ENCODE measurements around the gene LRP1B.

The LRP1B gene

DNA sequence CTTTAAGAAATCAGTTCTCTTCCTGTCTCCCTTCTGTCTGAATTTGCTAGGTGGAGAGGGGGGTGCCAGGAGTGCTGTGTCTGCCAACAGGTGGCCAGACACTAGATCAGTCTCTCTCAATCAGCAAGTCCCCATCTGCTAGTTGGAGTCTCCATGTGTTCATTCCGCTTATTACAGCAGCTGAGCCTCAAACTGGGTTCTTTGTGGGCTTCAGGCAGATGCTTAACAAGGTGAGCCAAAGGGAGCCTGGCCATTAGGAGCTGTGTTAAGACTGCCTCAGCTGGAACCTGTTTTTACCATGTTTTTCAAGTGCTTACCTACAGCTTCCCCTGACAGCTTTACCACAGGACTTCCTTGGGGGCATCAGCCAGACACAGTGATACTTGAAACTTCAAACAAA lies 401.9 kb downstream of the LRP1B start:
- DNase-seq, result no peak

DNA sequence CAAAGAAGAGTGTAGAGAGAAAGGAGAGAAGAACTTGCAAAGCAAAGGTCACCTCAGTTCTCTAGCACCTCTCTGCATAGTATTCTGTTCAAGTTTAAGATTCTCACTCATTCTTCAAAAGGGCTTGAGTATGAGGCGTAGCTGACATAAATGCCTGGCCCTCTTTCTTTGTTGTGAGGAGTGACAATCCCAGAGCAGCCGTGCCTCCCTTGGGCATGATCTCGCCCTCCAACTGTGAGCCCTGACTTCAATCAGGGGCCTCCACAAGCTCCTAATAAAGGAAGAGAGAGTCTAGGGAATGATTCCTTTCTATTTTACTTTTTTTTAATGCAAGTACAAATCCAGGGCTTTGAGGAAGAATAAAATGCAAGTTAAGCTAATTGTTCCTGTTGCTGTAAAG lies 402.7 kb downstream of the LRP1B start:
- no peak for DNase-seq

DNA sequence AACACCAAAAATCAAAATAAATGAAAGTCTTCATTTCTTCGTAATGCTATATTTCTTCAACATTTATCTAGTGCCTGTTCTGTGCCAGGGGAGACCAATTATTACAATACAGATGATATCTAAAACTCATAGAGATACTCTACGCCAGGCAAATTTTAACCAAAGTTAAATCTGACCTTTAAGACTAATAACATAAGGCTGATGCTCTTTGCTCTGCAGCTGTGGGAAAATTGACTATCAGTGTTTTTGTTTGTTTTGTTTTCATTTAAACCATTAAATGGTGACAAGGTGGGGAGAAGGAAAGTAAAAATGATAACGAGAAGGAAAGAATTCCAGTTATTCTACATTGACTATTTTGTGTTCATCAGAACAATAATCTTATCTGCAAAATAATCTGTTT lies 406.4 kb downstream of the LRP1B start:
- DNase-seq, result no peak

GRCh38 chr2:141723814-141724213 lies 407.0 kb downstream of the LRP1B start:
- no peak for DNase-seq

DNA sequence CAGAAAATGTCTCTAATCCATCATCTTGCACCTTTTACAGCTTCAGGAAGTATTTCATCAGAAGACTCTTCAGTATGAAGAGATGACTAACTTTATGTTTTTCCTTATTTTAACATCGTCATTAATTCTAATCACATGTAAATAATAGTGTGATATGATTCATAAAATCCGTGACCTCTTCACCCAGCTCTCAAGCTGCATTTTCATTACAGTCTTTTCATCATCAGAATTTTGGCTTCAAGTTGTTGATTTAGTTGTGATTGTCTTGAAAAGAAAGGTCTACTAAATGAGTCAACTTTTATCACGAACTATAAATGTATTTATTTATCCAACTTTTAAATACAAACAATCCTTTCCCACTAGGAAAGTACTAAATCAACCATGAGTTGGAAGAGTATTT lies 410.3 kb downstream of the LRP1B start:
- no peak for DNase-seq

DNA sequence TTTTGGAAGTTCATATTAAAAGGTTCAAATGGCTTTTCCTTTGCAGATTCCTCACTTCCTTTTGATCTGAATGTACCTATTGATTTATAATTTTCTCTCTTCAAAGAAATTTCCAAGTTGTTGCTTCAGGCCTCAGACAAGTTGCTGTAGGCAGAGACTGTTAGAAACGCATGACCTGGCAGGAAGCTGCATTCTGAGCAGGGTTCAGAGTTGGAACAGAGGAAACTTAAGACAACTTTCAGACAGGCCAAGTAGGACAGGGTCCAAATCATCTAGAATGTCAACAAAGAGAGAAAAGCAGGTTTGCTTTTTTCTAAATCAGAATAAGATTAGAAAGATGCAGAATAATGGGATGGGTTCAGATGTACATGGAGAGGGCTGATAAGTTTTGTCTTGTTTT lies 416.3 kb downstream of the LRP1B start:
- DNase-seq, result no peak

DNA sequence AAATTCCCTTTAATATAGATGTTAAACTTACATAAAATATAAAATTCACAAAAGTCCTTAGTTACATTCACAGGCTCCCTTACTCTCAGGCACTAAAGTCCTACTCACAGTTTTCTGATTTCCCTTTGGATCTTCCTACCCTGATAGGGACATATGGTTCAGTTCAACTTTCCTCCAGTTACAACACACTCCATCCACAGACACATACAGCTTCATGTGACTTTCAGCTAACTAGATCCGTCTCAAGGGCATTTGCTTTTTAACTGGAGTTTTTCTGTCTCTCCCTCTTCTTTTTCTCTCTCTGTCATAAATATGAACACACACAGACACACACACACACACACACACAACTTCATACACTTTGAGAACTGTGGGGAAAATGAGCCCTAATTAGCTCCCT lies 419.2 kb downstream of the LRP1B start:
- DNase-seq, result no peak

DNA sequence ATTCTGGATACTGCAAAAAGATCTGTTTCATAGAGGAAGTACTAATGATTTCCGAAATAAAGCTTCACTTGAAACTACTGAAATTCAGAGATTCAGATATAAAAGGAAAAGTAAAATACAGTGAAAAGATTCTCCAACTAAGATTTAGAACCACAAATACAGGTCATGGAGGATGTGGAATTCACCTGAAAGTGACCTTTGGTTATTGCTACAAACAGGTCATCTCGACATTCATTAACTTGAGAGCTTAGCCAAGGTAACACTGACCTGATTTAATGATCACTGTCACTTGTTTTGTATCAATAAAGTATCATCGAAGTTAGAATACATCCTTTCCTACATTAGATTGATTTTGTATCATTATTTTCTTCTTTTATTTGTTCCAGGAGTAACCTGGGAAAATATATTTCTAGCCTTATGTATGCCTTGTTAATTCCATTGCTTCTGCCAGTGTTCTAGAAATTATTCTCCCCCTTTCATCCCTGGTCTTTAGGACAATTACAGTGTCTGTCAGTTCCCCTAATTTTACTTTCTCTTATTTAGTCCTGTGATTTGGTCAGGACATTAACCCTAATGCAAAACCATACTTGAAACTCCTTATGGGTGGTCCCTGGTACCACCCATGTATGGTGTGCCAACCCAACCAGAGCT lies 420.1 kb downstream of the LRP1B start:
- no peak for DNase-seq

DNA sequence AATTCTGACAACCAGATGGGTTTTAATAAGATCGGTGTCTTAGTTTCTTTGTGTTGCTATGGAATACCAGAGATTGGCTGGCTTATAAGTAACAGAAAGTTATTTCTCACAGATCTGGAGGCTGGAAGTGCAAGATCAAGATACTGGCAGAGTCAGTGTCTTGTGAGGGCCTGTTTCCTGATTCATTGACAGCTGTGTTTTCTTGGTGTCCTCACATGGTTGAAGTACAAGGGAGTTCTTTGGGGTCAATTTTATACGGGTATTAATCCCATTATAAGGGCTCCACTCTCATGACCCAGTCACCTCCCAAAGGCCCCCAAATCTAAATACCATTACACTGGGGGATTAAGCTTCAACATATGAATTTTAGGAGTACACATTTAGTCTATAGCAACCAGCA lies 421.1 kb downstream of the LRP1B start:
- DNase-seq, result no peak

GRCh38 chr2:141707486-141707885 lies 423.3 kb downstream of the LRP1B start:
- no peak for DNase-seq

DNA sequence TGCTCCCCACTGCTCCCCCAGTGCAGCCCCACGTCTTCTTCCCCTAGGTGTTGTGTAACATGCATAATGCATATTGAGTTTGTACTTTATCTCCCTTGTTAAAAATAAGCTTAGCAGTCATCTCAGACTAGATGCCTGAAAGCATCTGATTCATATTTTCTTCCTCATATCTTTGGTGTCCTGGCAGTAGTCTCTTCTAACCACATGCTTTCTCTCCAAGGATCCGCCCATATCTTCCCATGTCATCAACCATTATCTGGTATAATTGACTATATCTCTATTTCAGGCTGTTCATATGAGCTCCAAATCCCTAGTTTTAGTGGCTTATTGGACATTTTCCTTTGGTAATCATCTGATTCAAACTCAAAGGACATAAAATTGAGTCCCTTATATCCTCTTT lies 426.3 kb downstream of the LRP1B start:
- no peak for DNase-seq

- no peak for DNase-seq
These were observed 427.3 kb downstream of the LRP1B start for GRCh38 chr2:141703501-141703900.

DNA sequence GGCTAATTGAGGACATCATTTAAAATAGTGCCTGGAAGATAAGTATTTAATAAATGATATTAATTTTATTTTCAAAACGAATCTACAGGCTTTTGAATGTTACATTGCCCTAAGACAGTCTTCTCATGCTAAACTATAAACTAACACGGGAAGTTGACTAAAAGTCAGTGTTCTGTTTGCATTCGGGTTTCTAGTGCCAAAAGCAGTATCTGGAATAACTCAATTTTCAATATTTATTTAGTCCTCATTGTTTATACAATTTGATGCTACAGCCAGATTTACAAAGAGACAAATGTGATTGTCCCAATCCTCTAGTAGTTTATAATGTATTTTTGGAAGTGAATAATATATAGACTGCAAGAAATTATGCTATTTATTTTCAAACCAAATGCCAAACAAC lies 429.2 kb downstream of the LRP1B start:
- DNase-seq, result no peak

DNA sequence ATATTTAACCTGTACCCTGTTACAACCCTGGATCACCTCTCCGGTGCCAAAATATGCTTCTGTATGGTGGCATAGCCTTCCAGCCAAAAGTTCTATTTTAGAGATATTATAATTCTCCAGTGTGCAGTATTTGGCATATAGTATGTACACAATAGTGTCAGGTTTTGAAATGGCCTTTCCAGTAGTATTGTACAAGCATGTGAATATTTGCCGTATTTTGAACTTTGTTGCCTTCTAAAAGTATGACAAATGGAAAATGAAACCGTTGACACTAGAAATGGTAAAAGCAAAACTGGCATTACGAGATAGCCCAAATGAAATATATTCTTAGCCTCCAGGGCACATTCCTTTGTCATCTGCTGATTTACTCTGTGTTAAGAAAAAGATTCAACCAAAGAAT lies 431.2 kb downstream of the LRP1B start:
- no peak for DNase-seq

- no peak for DNase-seq
These were observed 432.3 kb downstream of the LRP1B start for GRCh38 chr2:141698500-141698899.

- no peak for DNase-seq
These were observed 433.8 kb downstream of the LRP1B start for GRCh38 chr2:141697035-141697434.

GRCh38 chr2:141694180-141694579 lies 436.6 kb downstream of the LRP1B start:
- no peak for DNase-seq

GRCh38 chr2:141692829-141693228 lies 438.0 kb downstream of the LRP1B start:
- DNase-seq, result no peak

GRCh38 chr2:141676139-141676538 lies 454.7 kb downstream of the LRP1B start:
- no peak for DNase-seq

DNA sequence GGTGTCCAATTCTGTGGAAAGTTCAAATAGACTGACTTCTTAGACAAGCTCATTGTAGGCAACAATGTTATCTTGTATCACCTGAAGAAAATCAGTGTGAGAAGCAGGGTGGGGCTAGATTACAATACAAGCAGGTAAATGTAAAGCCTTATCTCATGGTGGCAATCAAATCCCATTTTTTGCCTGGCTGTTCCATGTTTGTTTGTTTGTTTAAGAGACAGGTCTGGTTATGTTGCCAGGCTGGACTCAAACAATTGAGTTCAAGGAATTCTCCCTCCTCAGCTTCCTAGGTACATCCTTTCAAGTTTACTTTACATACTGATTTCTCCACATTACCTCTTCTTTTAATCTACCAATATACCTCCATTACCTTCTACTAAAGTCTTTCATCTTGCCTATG lies 464.6 kb downstream of the LRP1B start:
- no peak for DNase-seq

GRCh38 chr2:141660232-141660631 lies 470.6 kb downstream of the LRP1B start:
- DNase-seq, result no peak

DNA sequence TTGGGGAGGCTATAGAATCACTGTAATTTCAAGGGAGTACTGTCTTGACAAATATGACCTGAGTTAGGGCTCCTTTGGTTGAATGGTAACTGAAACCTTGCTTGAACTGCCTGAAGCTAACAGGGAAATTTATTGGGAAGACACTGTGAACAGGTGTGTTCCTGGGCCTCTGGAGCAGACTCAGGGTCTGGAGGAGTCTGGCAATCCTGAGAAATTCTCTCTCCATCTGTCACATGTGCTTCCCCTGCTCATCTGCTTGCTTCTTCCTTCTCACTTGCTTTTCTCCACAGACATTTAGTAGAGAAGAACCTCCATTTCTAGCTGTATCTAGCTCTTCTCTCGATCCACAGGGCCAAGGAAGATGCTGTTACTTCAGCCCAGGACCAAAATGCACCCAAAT lies 476.5 kb downstream of the LRP1B start:
- no peak for DNase-seq

- DNase-seq, result no peak
These were observed 477.6 kb downstream of the LRP1B start for GRCh38 chr2:141653184-141653583.

DNA sequence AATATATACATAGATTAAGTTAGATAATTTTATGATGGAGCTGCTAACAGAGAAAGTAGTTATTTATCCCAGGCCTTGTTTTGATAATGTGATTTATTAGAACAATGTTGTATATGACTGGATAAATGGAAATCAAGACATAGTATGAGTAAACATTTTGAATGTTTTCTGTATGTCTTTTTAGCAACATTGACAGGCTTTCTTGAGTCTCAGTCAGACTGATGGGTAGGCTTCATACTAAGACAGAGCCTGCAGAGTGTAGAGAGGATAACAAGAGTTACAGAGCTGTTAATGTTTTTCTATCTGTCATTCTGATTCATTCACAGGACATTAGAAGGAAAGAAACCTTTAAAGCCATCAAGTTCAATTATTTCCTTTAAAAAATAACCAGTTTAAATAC lies 478.5 kb downstream of the LRP1B start:
- no peak for DNase-seq

GRCh38 chr2:141647353-141647752 lies 483.5 kb downstream of the LRP1B start:
- DNase-seq, result no peak

- DNase-seq, result no peak
These were observed 489.4 kb downstream of the LRP1B start for GRCh38 chr2:141641462-141641861.

Measured in inflammatory macrophage treated with lipopolysaccharide for 4 hours (primary cell).